SK-N-MC (cell line): Measurements from ENCODE around the gene BCAS4.

Source experiments
- EZH2 ChIP-seq: fragments of 200-600 bp; sonication (generic); IDR thresholded peaks from one replicate; pipeline ENCODE4 v1.6.1; 2017; ENCODE audit warnings: antibody characterized with exemption
- FOXP2 ChIP-seq: optimal IDR thresholded peaks from 2 replicates; pipeline ENCODE3; 2011; ENCODE audit warnings: mild to moderate bottlenecking, moderate library complexity; ENCODE audit not compliant: insufficient read depth; ENCODE audit errors: extremely low read length, control extremely low read depth
- POLR2AphosphoS5 ChIP-seq: IDR thresholded peaks from 2 replicates; pipeline ENCODE4 v1.6.1; 2012; ENCODE audit warnings: mild to moderate bottlenecking, low read depth, low read length, borderline replicate concordance

GRCh38 chr20:50877232-50877743 lies 82.4 kb downstream of the BCAS4 start:
- no peak for TF ChIP-seq EZH2
- no peak for TF ChIP-seq POLR2AphosphoS5
- no peak for TF ChIP-seq FOXP2
